ENCODE data around the gene SLITRK2. TPM values are rescaled to one million over a fixed set of nuclear protein-coding genes. Genes with fewer than 3 reads are reported as not detected.

SLITRK2 gene
- total RNA-seq, 1 experiment from 2014 or later, result not detected

GRCh38 chrX:145856181-145856580 lies 38.6 kb downstream of the SLITRK2 start:
- no peak for DNase-seq (ENCODE audit: low spot score)

GRCh38 chrX:145861818-145862217 lies 44.2 kb downstream of the SLITRK2 start:
- DNase-seq (ENCODE audit: low spot score), result no peak

- DNase-seq (ENCODE audit: low spot score), result no peak
Measured at GRCh38 chrX:145865082-145865481, 47.5 kb downstream of the SLITRK2 start.

Small RNA genes within 50 kb of the gene (small RNA-seq; reads per million reads assigned to genes)
- not detected for gene AL109653.1

Measured in HT-29 (cell line).